22Rv1 (cell line): ENCODE data around the gene CPN2.

ENCODE experiments used
- H3K27ac ChIP-seq: fragments of 450-650 bp; 2 replicates; pipeline ENCODE4 v1.5.1; 2017
- ZFX ChIP-seq: fragments of 450-650 bp; IDR thresholded peaks from 2 replicates; pipeline ENCODE4 v1.6.1; 2017; ENCODE audit warnings: antibody characterized with exemption, borderline replicate concordance
- TF ChIP-seq, protein P1 (sequence below): fragments of 450-650 bp; IDR thresholded peaks from 2 replicates; pipeline ENCODE4 v1.5.1; 2017; ENCODE audit warnings: mild to moderate bottlenecking

Gene CPN2

DNA sequence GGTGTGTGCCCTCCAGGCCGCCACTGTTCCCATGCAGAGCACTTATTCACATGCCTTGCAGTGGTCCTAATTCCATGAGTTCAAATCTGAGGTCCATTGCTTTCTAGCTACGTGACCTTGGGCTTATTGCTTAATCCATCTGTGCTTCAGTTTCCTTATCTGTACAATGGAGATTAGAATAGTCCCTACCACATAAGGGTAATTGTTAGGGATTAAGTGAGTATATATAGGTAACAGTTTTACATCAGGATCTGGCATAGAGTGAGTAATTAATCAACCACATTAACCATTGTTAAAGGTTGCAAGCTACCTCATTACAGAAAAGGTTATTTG, 7.6 kb downstream of the CPN2 start:
- no peak overlapping the region for H3K27ac ChIP-seq
- TF ChIP-seq, protein P1, sequence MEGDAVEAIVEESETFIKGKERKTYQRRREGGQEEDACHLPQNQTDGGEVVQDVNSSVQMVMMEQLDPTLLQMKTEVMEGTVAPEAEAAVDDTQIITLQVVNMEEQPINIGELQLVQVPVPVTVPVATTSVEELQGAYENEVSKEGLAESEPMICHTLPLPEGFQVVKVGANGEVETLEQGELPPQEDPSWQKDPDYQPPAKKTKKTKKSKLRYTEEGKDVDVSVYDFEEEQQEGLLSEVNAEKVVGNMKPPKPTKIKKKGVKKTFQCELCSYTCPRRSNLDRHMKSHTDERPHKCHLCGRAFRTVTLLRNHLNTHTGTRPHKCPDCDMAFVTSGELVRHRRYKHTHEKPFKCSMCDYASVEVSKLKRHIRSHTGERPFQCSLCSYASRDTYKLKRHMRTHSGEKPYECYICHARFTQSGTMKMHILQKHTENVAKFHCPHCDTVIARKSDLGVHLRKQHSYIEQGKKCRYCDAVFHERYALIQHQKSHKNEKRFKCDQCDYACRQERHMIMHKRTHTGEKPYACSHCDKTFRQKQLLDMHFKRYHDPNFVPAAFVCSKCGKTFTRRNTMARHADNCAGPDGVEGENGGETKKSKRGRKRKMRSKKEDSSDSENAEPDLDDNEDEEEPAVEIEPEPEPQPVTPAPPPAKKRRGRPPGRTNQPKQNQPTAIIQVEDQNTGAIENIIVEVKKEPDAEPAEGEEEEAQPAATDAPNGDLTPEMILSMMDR, result no peak
- TF ChIP-seq ZFX, result no peak

DNA sequence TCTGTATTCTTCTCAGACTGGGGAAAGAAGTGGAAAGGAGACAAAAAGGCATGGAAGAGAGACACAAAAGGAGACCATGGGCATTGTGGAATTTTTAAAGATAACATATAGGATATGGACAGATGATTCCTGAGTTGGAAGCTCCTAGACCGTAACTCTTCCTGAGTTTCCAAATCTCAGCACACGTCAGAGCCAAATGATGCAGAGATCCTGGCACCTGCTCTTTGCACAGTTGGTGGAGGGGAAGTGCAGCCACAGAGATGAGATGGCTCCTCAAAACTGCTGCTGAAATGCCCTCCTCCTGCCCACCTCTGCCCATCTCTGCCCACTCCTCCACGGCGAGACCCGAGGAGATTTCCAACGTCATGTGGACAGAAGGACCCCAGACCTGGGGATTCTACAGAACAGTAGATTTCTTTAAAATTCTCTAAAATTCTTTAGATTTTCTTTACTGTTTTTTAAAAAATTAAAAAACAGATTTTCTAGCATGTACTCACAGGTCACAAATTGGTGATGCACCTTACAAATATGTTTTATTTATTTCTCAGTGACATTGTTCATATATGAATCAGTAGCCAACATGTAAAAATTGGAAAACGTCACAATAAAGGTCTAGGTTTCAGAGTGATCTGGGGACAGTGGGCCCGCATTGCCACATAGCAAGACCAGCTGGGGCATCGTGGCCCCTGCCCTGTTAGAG, 8.1 kb downstream of the CPN2 start:
- TF ChIP-seq, protein P1, result no peak
- TF ChIP-seq ZFX, result no peak
- H3K27ac ChIP-seq, result no peak overlapping the region

DNA sequence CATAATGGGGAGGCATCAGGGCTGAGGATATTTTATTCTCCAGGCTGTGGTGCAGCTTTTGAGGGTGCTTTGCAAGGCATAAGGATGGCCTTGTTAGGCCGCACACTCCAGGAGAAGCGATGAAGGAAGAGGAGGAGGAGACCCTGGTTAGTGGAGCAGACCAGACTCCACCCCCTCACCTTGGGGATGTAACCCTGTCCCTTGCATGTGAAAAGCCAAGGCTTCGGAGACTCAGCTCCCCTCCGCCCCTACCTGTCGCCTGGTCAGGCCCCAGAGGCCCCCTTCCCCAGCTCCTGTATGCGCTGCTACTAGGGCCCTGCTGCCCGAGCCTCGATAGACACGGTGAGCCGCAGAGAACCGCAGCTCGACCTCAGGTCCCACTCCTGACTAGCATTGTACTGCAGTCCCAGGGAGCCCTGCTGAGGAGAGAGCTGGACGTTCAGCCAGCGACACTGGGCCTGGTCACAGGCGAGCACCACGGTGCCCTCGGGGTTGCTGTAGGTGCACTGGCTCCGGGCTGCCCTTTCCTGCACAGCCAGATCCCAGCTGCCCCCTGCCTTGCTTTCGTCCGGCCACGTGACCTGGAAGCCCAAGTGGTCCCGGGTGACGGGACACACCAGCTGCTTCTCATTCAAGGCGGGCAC, 10.2 kb downstream of the CPN2 start:
- no peak overlapping the region for H3K27ac ChIP-seq

DNA sequence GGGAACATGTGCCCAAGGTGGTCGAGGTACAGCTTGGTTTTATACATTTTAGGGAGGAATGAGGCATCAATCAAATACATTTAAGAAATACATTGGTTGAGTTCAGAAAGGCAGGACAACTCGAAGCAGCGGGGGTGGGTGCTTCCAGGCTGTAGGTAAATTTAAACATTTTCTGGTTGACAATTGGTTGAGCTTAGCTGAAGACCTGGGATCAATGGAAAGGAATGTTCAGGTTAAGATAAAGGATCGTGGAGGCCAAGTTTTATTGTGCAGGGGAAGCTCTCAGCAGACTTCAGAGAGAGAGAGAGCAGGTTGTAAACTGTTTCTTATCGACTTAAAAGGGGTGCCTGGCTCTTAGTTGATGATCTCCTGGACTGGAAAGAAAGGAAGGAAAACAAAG, 11.3 kb downstream of the CPN2 start:
- TF ChIP-seq, protein P1, result no peak
- TF ChIP-seq ZFX, result no peak
- no peak overlapping the region for H3K27ac ChIP-seq

More for the DNA sequence above, 10.2 kb downstream of the CPN2 start:
- TF ChIP-seq, protein P1, result no peak

DNA sequence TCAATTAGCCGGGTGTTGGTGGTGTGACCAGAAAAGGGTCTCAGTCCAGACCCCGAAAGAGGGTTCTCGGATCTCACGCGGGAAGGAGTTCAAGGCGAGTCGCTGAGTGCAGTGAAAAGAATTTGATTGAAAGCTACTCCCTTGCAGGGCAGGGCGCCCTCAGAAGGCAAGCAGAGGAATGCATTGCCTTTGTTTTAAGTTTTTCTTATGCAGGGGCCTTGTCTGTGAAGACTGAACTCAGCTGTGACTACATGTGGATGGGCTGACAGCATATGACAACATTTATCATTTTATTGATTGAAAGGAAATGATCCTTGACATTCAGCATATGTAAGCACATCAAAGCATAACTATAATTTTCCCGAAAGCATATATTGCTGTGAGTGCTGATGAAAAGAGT, 11.8 kb downstream of the CPN2 start:
- H3K27ac ChIP-seq, result no peak overlapping the region

DNA sequence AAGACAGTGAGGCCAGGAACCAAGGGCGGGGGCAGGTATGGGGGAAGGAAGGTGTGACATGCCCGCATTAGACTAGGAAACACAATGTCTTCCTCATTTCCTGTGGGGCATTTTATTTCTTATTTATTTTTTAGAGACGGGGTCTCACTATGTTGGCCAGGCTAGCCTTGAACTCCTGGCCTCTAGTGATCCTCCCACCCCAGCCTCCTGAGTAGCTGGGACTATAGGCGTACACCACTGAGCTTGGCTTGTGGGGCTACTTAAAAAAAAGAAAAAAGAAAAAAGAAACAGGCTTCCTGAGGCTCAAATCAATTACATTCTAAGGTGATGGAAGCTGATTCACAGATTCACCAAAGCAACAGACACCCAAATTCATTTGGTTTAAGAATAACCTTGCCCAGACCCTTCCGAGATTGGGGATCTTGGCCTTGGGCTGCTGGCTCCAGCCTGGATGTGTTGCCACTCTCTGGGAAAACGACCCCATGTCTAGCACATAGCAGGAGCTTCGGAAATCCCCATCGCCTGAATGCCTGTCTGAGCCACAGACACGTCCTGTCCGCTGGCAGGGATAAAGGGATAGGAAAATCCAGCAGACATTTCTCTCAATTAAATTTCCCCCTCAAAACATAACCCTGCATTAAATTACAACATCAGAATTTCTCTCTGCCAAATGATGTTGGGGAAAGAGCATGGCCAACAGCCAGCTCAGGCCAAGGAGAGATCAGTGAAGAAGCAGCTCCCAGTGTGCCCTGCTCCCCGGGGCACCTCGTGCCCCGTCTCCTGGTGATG, 13.0 kb downstream of the CPN2 start:
- H3K27ac ChIP-seq, result no peak overlapping the region
- TF ChIP-seq, protein P1, result no peak
- no peak for TF ChIP-seq ZFX

More for the DNA sequence above, 11.8 kb downstream of the CPN2 start:
- TF ChIP-seq, protein P1, result peak; percentile 19; the same call in 1 of the 2 replicates
- no peak for TF ChIP-seq ZFX
